RWPE1 (cell line): ENCODE measurements around the gene DNASE1L3.
A peak's percentile ranks its signal among the peaks of the same experiment; 100 is the strongest.

Experiments used
- CTCF ChIA-PET: fragments of 350-600 bp; sonication (Branson Sonifier 250); formaldehyde crosslinking; extraction: SDS; loops from one replicate; lab custom pipeline; 2021; lab: Yijun Ruan, JAX
- POLR2A ChIA-PET: fragments of 400-600 bp; formaldehyde crosslinking; extraction: SDS; loops from one replicate; lab custom pipeline; 2020; ENCODE audit warnings: antibody characterized with exemption; ENCODE audit not compliant: low non-redundant PET; lab: Yijun Ruan, JAX
- DNase-seq: peaks from one replicate; pipeline ENCODE4 v3.0.0; 2012; ENCODE audit warnings: low spot score
- H3K27ac ChIP-seq: fragments of 450-650 bp; 2 replicates; pipeline ENCODE4 v1.5.1; 2017
- CTCF ChIP-seq: fragments of 450-650 bp; conservative IDR thresholded peaks from 2 replicates; pipeline ENCODE4 v1.5.1; 2017; ENCODE audit warnings: low read depth, mild to moderate bottlenecking

Gene DNASE1L3

GRCh38 chr3:58177747-58178527 lies 32.8 kb downstream of the DNASE1L3 start:
- TF ChIP-seq CTCF, result peak; percentile 93
- CTCF ChIA-PET, result interaction anchor here (0.6 to 1.9 kb wide), 11 partner anchors 10 to 409 kb away, joined by 3 to 12 read pairs (median 4); partner anchors contain the start of genes HTD2 and RPP14
- peak; percentile 64 for DNase-seq
- POLR2A ChIA-PET, result interaction anchor here (0.5 kb wide), 1 partner anchor 1388 kb away, joined by 3 read pairs; no protein-coding TSS in a partner anchor
- H3K27ac ChIP-seq, result peak overlapping the region; percentile 76

GRCh38 chr3:58176827-58177489 lies 33.8 kb downstream of the DNASE1L3 start:
- no peak for TF ChIP-seq CTCF
- no peak for DNase-seq
- ChIA-PET CTCF (interaction anchor here (0.6 to 1.9 kb wide), 11 partner anchors 9 to 410 kb away, joined by 3 to 12 read pairs (median 4); partner anchors contain the start of genes HTD2 and RPP14), POLR2A (no interaction called here)
- H3K27ac ChIP-seq, result peak overlapping the region; percentile 76

DNA sequence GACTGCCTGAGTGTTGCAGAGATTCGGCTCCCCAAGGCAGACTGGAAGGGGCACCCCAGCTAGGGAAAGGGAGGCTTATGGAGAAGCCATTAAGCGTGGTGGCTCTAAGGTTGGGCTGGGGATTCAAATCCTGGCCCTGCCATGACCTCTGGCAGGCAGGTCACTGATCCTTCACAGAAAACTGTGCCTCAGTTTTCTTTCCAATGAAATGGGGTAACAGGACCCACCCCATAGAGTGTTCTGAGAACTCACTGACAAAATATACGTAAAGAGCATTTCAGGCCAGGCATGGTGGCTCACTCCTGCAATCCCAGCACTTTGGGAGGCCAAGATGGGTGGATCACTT lies 34.6 kb downstream of the DNASE1L3 start:
- POLR2A ChIA-PET, result no interaction called here
- CTCF ChIA-PET, result no interaction called here

GRCh38 chr3:58175437-58176184 lies 35.2 kb downstream of the DNASE1L3 start:
- no peak for DNase-seq
- peak overlapping the region; percentile 76 for H3K27ac ChIP-seq
- TF ChIP-seq CTCF, result no peak
- ChIA-PET POLR2A (no interaction called here), CTCF (no interaction called here)

More for the DNA sequence above, 34.6 kb downstream of the DNASE1L3 start:
- peak overlapping the region; percentile 76 for H3K27ac ChIP-seq
- DNase-seq, result no peak
- no peak for TF ChIP-seq CTCF

GRCh38 chr3:58175187-58175436 lies 35.7 kb downstream of the DNASE1L3 start:
- TF ChIP-seq CTCF, result no peak
- ChIA-PET CTCF (no interaction called here), POLR2A (no interaction called here)
- DNase-seq, result no peak
- peak overlapping the region; percentile 76 for H3K27ac ChIP-seq
